ENCODE data around the gene CBX4. TPM values are rescaled to one million over a fixed set of nuclear protein-coding genes. Genes with fewer than 3 reads are reported as not detected.
A peak's percentile ranks its signal among the peaks of the same experiment; 100 is the strongest.

The CBX4 gene
- total and polyA plus RNA-seq, 2 experiments from 2014 or later = 1.2 to 18.9 TPM

DNA sequence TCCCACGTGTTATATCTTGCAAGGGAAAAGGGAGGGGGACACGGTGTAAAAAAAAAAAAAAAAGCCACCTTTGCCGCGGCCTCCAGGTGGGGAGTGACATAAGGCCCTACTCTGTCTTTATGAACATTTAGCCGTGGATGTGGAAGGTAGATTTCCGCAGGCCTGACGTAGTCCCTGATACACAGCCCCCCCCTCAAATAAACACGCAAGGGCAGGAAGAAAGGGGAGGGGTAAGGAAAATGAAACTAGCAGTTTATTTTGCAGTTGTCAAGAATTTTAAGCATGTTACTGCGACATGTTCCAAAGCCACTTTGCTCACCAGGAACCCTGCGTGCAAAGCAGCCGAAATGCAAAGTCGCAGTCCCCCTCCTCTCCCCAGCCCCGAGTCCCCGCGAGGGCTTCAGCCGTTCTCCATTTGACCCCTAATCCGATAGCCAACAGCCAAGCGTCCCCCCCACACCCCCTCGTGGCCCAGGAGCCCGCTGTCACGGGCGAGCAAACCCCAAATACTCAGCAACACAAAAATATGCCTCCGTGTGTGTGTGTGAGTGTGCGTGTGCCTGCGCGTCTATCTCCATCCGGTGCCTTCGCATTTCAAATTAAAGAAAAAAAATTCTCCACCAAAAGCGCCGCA is 1.2 kb downstream of the CBX4 start:
- TF ChIP-seq EZH2phosphoT487 (IDR thresholded peaks at IDR 0.05; ENCODE audit: insufficient read depth, low read depth) (no peak), EZH2 (IDR thresholded peaks at IDR 0.05; ENCODE audit: insufficient read depth, poor library complexity, severe bottlenecking) (no peak)
- H2AFZ ChIP-seq = peak overlapping the region; percentile 72
- no peaks in the 10 kb centered on the region for H4K20me1 ChIP-seq (ENCODE audit: insufficient read depth)
- H3K4me3 ChIP-seq = peak overlapping the region; percentile 80
- WGBS, 2 experiments (ENCODE audit: low coverage in 1 of 2, low lambda C conversion rate in 2 of 2, missing lambda C conversion rate in 2 of 2) = 3% methylated on average over 29 to 30 of the region's 30 CpGs
- H3K36me3 ChIP-seq (ENCODE audit: low read depth) = peaks cover 7% of the 10 kb centered on the region; the same call in 1 of the 2 replicates
- H3K4me1 ChIP-seq (ENCODE audit: insufficient read depth) = peaks cover 6% of the 10 kb centered on the region
- H3K79me2 ChIP-seq (ENCODE audit: insufficient read depth) = peaks cover 39% of the 10 kb centered on the region
- peak overlapping the region; percentile 72 for H3K27ac ChIP-seq
- no peak for DNase-seq
- H3K9ac ChIP-seq = peak overlapping the region; percentile 79
- peak overlapping the region; percentile 95 for H3K4me2 ChIP-seq (ENCODE audit: unreplicated experiment)
- H3F3A ChIP-seq (ENCODE audit: insufficient read depth) = peaks cover 11% of the 10 kb centered on the region
- no peaks in the 10 kb centered on the region for H3K9me3 ChIP-seq (ENCODE audit: low read depth)
- in situ Hi-C loops (cut with MboI) = no loop called here
- H3K9me2 ChIP-seq (ENCODE audit: insufficient read depth) = no peaks in the 10 kb centered on the region
- peaks cover 26% of the 10 kb centered on the region for H3K27me3 ChIP-seq (replicated peaks; ENCODE audit: insufficient read depth)

DNA sequence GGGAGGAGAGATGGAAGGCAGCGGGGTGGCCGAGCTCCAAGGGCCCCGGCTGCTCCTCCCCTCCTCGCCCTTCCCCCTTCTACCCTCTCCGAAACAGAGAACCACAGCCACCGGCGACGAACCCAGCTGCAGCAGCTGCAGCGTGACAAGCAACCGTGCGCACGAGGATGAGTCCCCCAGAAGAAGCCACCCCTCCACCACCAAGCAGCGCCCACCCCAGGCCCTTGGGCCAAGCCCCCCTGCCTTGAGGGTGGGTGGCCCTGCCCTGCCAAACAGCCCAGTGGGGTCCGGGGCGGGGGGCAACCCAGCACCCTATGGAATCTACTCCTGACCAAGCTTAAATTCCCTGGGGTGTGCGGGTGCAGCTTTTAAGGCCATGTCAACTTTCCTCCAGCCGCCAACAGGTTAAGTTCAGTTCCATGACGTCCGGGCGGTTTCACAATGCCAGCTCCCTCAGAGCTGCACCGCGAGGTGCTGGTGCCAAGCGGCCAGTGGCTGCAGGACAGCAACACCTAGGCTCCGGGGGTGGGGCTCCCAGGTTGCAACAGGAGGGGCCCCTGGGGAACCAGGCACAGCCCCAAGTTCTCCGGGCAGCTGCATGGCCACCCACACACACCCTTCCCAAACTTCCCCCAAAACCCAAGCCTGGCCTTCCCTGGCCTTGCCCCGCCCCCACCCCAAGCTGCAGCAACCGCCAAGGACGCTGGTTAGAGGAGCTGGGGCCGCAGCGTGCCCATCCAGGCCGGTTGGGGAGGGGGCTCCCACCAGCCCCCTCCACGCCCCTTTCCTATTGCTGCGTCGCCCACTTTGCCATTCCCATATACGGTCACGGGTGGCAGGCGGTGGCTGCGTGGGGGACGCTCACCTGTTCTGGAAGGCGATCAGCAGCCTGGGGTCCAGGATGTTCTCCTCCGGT is 2.0 kb downstream of the CBX4 start:
- Histone ChIP-seq H3K9ac (peak overlapping the region; percentile 79), H3K79me2 (ENCODE audit: insufficient read depth) (peaks cover 39% of the 10 kb centered on the region), H3K36me3 (ENCODE audit: low read depth) (peaks cover 7% of the 10 kb centered on the region; the same call in 1 of the 2 replicates), H2AFZ (no peak overlapping the region), H3F3A (ENCODE audit: insufficient read depth) (peaks cover 11% of the 10 kb centered on the region), H3K27ac (peak overlapping the region; percentile 72), H3K4me2 (ENCODE audit: unreplicated experiment) (peak overlapping the region; percentile 95), H3K4me1 (ENCODE audit: insufficient read depth) (peaks cover 6% of the 10 kb centered on the region; the same call in 1 of the 2 replicates), H3K4me3 (peak overlapping the region; percentile 80), H4K20me1 (ENCODE audit: insufficient read depth) (no peaks in the 10 kb centered on the region), H3K9me2 (ENCODE audit: insufficient read depth) (no peaks in the 10 kb centered on the region), H3K9me3 (ENCODE audit: low read depth) (no peaks in the 10 kb centered on the region), H3K27me3 (replicated peaks; ENCODE audit: insufficient read depth) (peaks cover 19% of the 10 kb centered on the region)
- WGBS, 2 experiments (ENCODE audit: low coverage in 1 of 2, low lambda C conversion rate in 2 of 2, missing lambda C conversion rate in 2 of 2) = 57 to 58% methylated on average over 29 to 41 of the region's 41 CpGs
- in situ Hi-C loops (cut with MboI) = no loop called here
- peak; percentile 79 for DNase-seq
- TF ChIP-seq EZH2phosphoT487 (IDR thresholded peaks at IDR 0.05; ENCODE audit: insufficient read depth, low read depth) = no peak
- no peak for TF ChIP-seq EZH2 (IDR thresholded peaks at IDR 0.05; ENCODE audit: insufficient read depth, poor library complexity, severe bottlenecking)

DNA sequence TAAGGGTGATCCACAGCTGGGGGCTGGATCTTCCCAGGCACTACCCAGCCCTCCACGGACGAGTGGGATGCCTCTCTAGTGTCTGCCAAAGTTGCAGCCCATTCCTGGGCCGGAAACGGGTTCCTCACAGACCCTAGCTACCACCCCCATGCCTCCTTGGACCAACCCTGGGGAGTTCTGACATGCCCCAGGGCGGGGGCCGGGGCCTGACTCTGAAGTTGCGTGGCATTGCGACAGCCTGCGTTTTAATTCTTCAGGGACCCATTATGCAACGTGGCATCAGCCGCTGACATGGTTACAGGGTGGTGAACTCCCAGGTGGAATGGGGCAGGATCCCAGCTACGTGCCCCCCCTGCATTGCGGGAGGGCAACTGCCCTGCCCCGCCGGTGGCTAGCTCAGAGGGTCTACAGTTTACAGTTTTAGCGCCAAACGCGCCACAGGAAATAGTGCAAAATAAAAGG is 2.7 kb downstream of the CBX4 start:
- H3K27me3 ChIP-seq (replicated peaks; ENCODE audit: insufficient read depth) = peaks cover 12% of the 10 kb centered on the region
- in situ Hi-C loops (cut with MboI) = no loop called here
- no peaks in the 10 kb centered on the region for H3K9me2 ChIP-seq (ENCODE audit: insufficient read depth)
- no peak overlapping the region for H3K27ac ChIP-seq
- H3F3A ChIP-seq (ENCODE audit: insufficient read depth) = peaks cover 11% of the 10 kb centered on the region
- H3K36me3 ChIP-seq (ENCODE audit: low read depth) = peaks cover 7% of the 10 kb centered on the region; the same call in 1 of the 2 replicates
- H3K9ac ChIP-seq = no peak overlapping the region
- TF ChIP-seq EZH2phosphoT487 (IDR thresholded peaks at IDR 0.05; ENCODE audit: insufficient read depth, low read depth) = no peak
- no peak for TF ChIP-seq EZH2 (IDR thresholded peaks at IDR 0.05; ENCODE audit: insufficient read depth, poor library complexity, severe bottlenecking)
- H3K4me1 ChIP-seq (ENCODE audit: insufficient read depth) = peaks cover 6% of the 10 kb centered on the region; the same call in 1 of the 2 replicates
- H4K20me1 ChIP-seq (ENCODE audit: insufficient read depth) = no peaks in the 10 kb centered on the region
- no peak for DNase-seq
- H3K9me3 ChIP-seq (ENCODE audit: low read depth) = no peaks in the 10 kb centered on the region
- no peak overlapping the region for H2AFZ ChIP-seq
- H3K4me2 ChIP-seq (ENCODE audit: unreplicated experiment) = no peak overlapping the region
- no peak overlapping the region for H3K4me3 ChIP-seq
- peaks cover 39% of the 10 kb centered on the region for H3K79me2 ChIP-seq (ENCODE audit: insufficient read depth)
- 80 to 81% methylated on average over 18 of the region's 18 CpGs for WGBS, 2 experiments (ENCODE audit: low coverage in 1 of 2, low lambda C conversion rate in 2 of 2, missing lambda C conversion rate in 2 of 2)

DNA sequence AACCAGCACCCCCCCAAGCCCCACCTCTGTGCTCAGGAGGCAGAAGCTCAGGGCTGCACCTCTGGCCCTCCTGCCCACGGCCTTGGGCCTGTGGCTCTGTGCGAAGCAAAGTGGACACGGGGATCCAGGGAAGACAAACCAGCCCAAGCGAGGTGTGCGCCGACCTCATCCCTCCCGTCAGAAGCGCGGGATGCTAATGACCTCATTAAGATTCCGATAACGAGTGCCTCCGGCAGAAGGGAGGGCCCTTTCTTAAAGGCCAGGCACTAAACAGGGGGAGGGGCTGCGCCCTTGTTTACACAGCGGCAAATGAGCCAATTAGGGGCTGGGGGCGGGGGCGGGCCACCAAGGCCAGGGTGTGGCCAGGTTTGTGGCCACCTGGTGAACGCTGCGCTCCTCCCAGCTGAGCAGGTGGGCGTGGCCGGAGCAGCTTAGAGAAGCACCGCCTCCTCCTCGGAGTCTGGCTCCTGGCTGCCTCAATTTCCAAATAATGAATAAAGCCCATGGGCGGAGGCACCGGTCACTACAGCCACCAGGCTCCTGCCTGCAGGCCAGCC is 3.2 kb downstream of the CBX4 start:
- Histone ChIP-seq H3K4me1 (ENCODE audit: insufficient read depth) (peaks cover 6% of the 10 kb centered on the region; the same call in 1 of the 2 replicates), H4K20me1 (ENCODE audit: insufficient read depth) (no peaks in the 10 kb centered on the region)

More for the DNA sequence above, 3.2 kb downstream of the CBX4 start:
- peaks cover 7% of the 10 kb centered on the region; the same call in 1 of the 2 replicates for H3K36me3 ChIP-seq (ENCODE audit: low read depth)
- 83 to 85% methylated on average over 22 of the region's 24 CpGs for WGBS, 2 experiments (ENCODE audit: low coverage in 1 of 2, low lambda C conversion rate in 2 of 2, missing lambda C conversion rate in 2 of 2)
- no peak overlapping the region for H3K4me3 ChIP-seq
- H3K79me2 ChIP-seq (ENCODE audit: insufficient read depth) = peaks cover 39% of the 10 kb centered on the region
- H3K9me2 ChIP-seq (ENCODE audit: insufficient read depth) = no peaks in the 10 kb centered on the region
- H2AFZ ChIP-seq = no peak overlapping the region
- TF ChIP-seq EZH2phosphoT487 (IDR thresholded peaks at IDR 0.05; ENCODE audit: insufficient read depth, low read depth) = no peak
- no peak for TF ChIP-seq EZH2 (IDR thresholded peaks at IDR 0.05; ENCODE audit: insufficient read depth, poor library complexity, severe bottlenecking)
- H3K27me3 ChIP-seq (replicated peaks; ENCODE audit: insufficient read depth) = peaks cover 7% of the 10 kb centered on the region; the same call in 1 of the 2 replicates
- no peaks in the 10 kb centered on the region for H3K9me3 ChIP-seq (ENCODE audit: low read depth)
- in situ Hi-C loops (cut with MboI) = no loop called here
- DNase-seq = no peak
- H3K27ac ChIP-seq = no peak overlapping the region
- H3K9ac ChIP-seq = no peak overlapping the region
- peaks cover 11% of the 10 kb centered on the region for H3F3A ChIP-seq (ENCODE audit: insufficient read depth)
- H3K4me2 ChIP-seq (ENCODE audit: unreplicated experiment) = no peak overlapping the region

All from GM23248 (cell line).